ENCODE results near the gene PIP5K1B. TPM values are rescaled to one million over a fixed set of nuclear protein-coding genes. Genes with fewer than 3 reads are reported as not detected.

Gene PIP5K1B
- total and polyA plus RNA-seq, 2 of the 13 experiments (the other 11 are each of a cell fraction or from before 2014, with no cell fraction given), result 15.8 to 17.5 TPM

DNA sequence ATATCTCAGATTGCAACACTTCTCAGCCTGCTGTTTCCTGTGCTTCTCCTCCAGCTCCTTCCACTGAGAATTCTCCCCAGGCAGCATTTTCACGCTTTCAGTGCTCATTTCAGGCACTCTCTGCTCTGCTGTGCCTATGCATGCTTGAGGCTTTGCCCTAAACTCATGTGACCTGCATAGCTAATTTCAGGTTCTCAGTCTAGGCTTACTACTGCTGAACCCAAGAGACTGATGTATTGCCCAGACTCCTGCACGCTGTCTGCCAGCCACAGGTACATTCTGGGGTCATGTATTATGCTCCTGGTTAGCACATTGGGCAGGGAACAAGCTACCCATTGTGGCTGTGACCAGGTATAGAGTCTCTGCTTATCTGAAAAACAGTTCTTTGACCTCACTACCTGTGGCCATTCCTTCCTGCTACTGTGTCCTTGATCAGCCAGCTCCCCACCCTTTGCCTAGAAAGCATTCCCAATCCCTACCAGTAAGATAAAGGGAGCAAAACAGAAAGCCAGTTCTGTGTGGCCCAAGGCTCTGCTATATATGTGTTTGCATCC is 34.7 kb downstream of the PIP5K1B start (continued):
- no peak for TF ChIP-seq LCORL (IDR thresholded peaks at IDR 0.05)
- peak; percentile 43; the same call in 1 of the 2 replicates for TF ChIP-seq LCORL (CRISPR knock-in tag; IDR thresholded peaks at IDR 0.05)
- TF ChIP-seq PCBP2 (optimal IDR thresholded peaks at IDR 0.05; ENCODE audit: low read depth, low read length, poor library complexity, severe bottlenecking), result no peak
- TF ChIP-seq KLF12 (CRISPR knock-in tag; IDR thresholded peaks at IDR 0.05; ENCODE audit: borderline replicate concordance), result no peak
- TF ChIP-seq, protein P1, sequence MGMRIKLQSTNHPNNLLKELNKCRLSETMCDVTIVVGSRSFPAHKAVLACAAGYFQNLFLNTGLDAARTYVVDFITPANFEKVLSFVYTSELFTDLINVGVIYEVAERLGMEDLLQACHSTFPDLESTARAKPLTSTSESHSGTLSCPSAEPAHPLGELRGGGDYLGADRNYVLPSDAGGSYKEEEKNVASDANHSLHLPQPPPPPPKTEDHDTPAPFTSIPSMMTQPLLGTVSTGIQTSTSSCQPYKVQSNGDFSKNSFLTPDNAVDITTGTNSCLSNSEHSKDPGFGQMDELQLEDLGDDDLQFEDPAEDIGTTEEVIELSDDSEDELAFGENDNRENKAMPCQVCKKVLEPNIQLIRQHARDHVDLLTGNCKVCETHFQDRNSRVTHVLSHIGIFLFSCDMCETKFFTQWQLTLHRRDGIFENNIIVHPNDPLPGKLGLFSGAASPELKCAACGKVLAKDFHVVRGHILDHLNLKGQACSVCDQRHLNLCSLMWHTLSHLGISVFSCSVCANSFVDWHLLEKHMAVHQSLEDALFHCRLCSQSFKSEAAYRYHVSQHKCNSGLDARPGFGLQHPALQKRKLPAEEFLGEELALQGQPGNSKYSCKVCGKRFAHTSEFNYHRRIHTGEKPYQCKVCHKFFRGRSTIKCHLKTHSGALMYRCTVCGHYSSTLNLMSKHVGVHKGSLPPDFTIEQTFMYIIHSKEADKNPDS (CRISPR knock-in tag; IDR thresholded peaks at IDR 0.05), result no peak
- TF ChIP-seq, protein P2, sequence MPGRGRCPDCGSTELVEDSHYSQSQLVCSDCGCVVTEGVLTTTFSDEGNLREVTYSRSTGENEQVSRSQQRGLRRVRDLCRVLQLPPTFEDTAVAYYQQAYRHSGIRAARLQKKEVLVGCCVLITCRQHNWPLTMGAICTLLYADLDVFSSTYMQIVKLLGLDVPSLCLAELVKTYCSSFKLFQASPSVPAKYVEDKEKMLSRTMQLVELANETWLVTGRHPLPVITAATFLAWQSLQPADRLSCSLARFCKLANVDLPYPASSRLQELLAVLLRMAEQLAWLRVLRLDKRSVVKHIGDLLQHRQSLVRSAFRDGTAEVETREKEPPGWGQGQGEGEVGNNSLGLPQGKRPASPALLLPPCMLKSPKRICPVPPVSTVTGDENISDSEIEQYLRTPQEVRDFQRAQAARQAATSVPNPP (CRISPR knock-in tag; IDR thresholded peaks at IDR 0.05), result no peak
- no peak for TF ChIP-seq NFATC3 (CRISPR knock-in tag; IDR thresholded peaks at IDR 0.05)
- TF ChIP-seq ZNF777 (CRISPR knock-in tag; IDR thresholded peaks at IDR 0.05), result no peak
- TF ChIP-seq ZNF274 (CRISPR knock-in tag; IDR thresholded peaks at IDR 0.05), result no peak
- no peak for TF ChIP-seq ZNF460 (CRISPR knock-in tag; IDR thresholded peaks at IDR 0.05; ENCODE audit: borderline replicate concordance)
- TF ChIP-seq GABPB1 (CRISPR knock-in tag; IDR thresholded peaks at IDR 0.05), result no peak
- no peak for TF ChIP-seq ZFP36L2 (CRISPR knock-in tag; IDR thresholded peaks at IDR 0.05)
- TF ChIP-seq, protein P3, sequence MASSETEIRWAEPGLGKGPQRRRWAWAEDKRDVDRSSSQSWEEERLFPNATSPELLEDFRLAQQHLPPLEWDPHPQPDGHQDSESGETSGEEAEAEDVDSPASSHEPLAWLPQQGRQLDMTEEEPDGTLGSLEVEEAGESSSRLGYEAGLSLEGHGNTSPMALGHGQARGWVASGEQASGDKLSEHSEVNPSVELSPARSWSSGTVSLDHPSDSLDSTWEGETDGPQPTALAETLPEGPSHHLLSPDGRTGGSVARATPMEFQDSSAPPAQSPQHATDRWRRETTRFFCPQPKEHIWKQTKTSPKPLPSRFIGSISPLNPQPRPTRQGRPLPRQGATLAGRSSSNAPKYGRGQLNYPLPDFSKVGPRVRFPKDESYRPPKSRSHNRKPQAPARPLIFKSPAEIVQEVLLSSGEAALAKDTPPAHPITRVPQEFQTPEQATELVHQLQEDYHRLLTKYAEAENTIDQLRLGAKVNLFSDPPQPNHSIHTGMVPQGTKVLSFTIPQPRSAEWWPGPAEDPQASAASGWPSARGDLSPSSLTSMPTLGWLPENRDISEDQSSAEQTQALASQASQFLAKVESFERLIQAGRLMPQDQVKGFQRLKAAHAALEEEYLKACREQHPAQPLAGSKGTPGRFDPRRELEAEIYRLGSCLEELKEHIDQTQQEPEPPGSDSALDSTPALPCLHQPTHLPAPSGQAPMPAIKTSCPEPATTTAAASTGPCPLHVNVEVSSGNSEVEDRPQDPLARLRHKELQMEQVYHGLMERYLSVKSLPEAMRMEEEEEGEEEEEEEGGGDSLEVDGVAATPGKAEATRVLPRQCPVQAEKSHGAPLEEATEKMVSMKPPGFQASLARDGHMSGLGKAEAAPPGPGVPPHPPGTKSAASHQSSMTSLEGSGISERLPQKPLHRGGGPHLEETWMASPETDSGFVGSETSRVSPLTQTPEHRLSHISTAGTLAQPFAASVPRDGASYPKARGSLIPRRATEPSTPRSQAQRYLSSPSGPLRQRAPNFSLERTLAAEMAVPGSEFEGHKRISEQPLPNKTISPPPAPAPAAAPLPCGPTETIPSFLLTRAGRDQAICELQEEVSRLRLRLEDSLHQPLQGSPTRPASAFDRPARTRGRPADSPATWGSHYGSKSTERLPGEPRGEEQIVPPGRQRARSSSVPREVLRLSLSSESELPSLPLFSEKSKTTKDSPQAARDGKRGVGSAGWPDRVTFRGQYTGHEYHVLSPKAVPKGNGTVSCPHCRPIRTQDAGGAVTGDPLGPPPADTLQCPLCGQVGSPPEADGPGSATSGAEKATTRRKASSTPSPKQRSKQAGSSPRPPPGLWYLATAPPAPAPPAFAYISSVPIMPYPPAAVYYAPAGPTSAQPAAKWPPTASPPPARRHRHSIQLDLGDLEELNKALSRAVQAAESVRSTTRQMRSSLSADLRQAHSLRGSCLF (CRISPR knock-in tag; IDR thresholded peaks at IDR 0.05; ENCODE audit: borderline replicate concordance), result no peak
- no peak for TF ChIP-seq CCDC6 (CRISPR knock-in tag; IDR thresholded peaks at IDR 0.05)
- TF ChIP-seq, protein P4, sequence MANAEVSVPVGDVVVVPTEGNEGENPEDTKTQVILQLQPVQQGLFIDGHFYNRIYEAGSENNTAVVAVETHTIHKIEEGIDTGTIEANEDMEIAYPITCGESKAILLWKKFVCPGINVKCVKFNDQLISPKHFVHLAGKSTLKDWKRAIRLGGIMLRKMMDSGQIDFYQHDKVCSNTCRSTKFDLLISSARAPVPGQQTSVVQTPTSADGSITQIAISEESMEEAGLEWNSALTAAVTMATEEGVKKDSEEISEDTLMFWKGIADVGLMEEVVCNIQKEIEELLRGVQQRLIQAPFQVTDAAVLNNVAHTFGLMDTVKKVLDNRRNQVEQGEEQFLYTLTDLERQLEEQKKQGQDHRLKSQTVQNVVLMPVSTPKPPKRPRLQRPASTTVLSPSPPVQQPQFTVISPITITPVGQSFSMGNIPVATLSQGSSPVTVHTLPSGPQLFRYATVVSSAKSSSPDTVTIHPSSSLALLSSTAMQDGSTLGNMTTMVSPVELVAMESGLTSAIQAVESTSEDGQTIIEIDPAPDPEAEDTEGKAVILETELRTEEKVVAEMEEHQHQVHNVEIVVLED (CRISPR knock-in tag; IDR thresholded peaks at IDR 0.05; ENCODE audit: borderline replicate concordance), result peak; percentile 26; the same call in 1 of the 2 replicates
- TF ChIP-seq ZNF256 (CRISPR knock-in tag; conservative IDR thresholded peaks at IDR 0.05), result no peak
- TF ChIP-seq, protein P5, sequence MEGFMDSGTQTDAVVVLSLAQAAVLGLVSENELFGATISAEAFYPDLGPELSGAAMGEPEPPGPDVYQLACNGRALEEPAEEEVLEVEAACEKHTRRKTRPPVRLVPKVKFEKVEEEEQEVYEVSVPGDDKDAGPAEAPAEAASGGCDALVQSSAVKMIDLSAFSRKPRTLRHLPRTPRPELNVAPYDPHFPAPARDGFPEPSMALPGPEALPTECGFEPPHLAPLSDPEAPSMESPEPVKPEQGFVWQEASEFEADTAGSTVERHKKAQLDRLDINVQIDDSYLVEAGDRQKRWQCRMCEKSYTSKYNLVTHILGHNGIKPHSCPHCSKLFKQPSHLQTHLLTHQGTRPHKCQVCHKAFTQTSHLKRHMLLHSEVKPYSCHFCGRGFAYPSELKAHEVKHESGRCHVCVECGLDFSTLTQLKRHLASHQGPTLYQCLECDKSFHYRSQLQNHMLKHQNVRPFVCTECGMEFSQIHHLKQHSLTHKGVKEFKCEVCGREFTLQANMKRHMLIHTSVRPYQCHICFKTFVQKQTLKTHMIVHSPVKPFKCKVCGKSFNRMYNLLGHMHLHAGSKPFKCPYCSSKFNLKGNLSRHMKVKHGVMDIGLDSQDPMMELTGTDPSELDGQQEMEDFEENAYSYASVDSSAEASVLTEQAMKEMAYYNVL (CRISPR knock-in tag; IDR thresholded peaks at IDR 0.05; ENCODE audit: borderline replicate concordance), result no peak; the same call in 1 of the 2 replicates
